ENCODE results near the gene ARHGAP26.

ARHGAP26 gene

GRCh38 chr5:143045062-143045461, 274.9 kb downstream of the ARHGAP26 start:
- DNase-seq (ENCODE audit: low spot score): no peak

GRCh38 chr5:143046314-143046713, 276.1 kb downstream of the ARHGAP26 start:
- DNase-seq (ENCODE audit: low spot score): no peak

- no peak for DNase-seq (ENCODE audit: low spot score)
Measured at GRCh38 chr5:143047091-143047490, 276.9 kb downstream of the ARHGAP26 start.

GRCh38 chr5:143050183-143050582, 280.0 kb downstream of the ARHGAP26 start:
- DNase-seq (ENCODE audit: low spot score): no peak

- DNase-seq (ENCODE audit: low spot score): no peak
Measured at GRCh38 chr5:143051244-143052058, 281.3 kb downstream of the ARHGAP26 start.

GRCh38 chr5:143052967-143053682, 282.9 kb downstream of the ARHGAP26 start:
- DNase-seq (ENCODE audit: low spot score): no peak

- no peak for DNase-seq (ENCODE audit: low spot score)
Measured at GRCh38 chr5:143053780-143054179, 283.6 kb downstream of the ARHGAP26 start.

- DNase-seq (ENCODE audit: low spot score): no peak
Measured at GRCh38 chr5:143054480-143054941, 284.3 kb downstream of the ARHGAP26 start.

GRCh38 chr5:143055596-143056338, 285.6 kb downstream of the ARHGAP26 start:
- no peak for DNase-seq (ENCODE audit: low spot score)

- DNase-seq (ENCODE audit: low spot score): no peak
Measured at GRCh38 chr5:143056339-143056704, 286.1 kb downstream of the ARHGAP26 start.

GRCh38 chr5:143056792-143057579, 286.8 kb downstream of the ARHGAP26 start:
- no peak for DNase-seq (ENCODE audit: low spot score)

GRCh38 chr5:143057580-143057999, 287.4 kb downstream of the ARHGAP26 start:
- no peak for DNase-seq (ENCODE audit: low spot score)

GRCh38 chr5:143059355-143059754, 289.2 kb downstream of the ARHGAP26 start:
- DNase-seq (ENCODE audit: low spot score): no peak

GRCh38 chr5:143059976-143060765, 290.0 kb downstream of the ARHGAP26 start:
- no peak for DNase-seq (ENCODE audit: low spot score)

GRCh38 chr5:143061161-143061945, 291.2 kb downstream of the ARHGAP26 start:
- no peak for DNase-seq (ENCODE audit: low spot score)

GRCh38 chr5:143062379-143062778, 292.2 kb downstream of the ARHGAP26 start:
- DNase-seq (ENCODE audit: low spot score): no peak

- DNase-seq (ENCODE audit: low spot score): no peak
Measured at GRCh38 chr5:143063175-143063970, 293.2 kb downstream of the ARHGAP26 start.

GRCh38 chr5:143064218-143064641, 294.1 kb downstream of the ARHGAP26 start:
- peak; percentile 35 for DNase-seq (ENCODE audit: low spot score)

- no peak for DNase-seq (ENCODE audit: low spot score)
Measured at GRCh38 chr5:143064676-143065075, 294.5 kb downstream of the ARHGAP26 start.
